HG03095 (cell line): ENCODE results near the gene ADAM17.

ENCODE experiments used
- ATAC-seq: cut with Tn5 transposase; IDR thresholded peaks from one replicate; pipeline ENCODE4 v1.9.1; 2021; ENCODE audit warnings: moderate library complexity; ENCODE audit not compliant: unreplicated experiment

Gene ADAM17

GRCh38 chr2:9473308-9473984 is 82.2 kb downstream of the ADAM17 start:
- ATAC-seq = no peak

- no peak for ATAC-seq
Measured at GRCh38 chr2:9472511-9472910, 83.1 kb downstream of the ADAM17 start.

- no peak for ATAC-seq
Measured at GRCh38 chr2:9471206-9471605, 84.4 kb downstream of the ADAM17 start.

DNA sequence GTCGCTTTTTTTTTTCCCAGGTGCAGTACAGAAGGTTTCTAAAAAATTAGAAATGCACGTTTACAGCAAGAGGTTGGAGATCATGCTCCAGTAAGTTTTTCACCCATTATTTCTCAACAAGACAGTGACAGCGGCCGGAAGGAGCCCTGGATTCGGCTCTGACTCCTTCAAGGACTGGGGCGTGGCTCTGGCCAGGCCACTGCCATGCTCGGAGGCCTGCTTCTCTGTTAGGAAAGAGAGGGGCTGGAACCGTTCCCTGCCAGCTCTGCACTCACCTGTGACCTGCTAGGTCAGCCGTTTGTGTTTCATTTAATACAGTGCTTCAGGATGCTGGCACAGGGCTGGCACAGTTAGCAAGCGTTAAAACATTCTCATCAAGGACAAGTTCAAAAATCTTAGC is 87.9 kb downstream of the ADAM17 start:
- no peak for ATAC-seq

DNA sequence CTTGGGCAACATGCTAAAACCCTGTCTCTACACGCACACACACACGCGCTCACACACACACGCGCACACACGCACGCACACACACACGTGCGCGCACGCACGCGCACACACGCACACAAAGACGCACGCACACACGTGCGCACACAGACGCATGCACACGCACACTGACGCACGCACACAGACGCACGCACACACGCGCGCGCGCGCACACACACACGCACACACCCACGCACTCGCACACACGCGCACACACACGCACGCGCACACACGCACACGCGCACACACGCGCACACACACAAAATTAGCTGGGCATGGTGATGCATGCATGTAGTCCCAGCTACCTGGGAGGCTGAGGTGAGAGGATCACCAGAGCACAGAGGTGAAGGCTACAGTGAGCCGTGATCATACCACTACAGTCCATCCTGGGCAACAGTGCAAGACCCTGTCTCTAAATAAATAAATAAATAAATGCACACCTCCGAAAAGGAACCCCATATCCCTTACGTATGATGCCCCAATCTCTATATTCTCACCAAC is 89.4 kb downstream of the ADAM17 start:
- no peak for ATAC-seq

DNA sequence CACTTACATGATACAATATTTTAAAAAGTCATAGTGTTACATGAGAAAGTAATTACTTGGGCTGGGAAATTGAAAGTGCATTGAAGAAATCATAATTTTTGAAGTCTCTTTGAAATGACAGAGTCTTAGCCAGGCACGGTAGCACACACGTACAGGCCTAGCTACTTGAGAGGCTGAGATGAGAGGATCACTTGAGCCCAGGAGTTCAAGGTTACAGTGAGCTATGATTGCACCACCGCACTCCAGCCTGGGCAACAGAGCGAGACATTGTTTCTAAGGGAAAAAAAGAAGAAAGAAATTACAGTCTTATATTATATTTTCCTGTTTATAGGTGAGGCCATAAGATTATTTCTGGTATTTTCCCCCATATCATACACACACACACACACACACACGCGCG is 90.5 kb downstream of the ADAM17 start:
- no peak for ATAC-seq

DNA sequence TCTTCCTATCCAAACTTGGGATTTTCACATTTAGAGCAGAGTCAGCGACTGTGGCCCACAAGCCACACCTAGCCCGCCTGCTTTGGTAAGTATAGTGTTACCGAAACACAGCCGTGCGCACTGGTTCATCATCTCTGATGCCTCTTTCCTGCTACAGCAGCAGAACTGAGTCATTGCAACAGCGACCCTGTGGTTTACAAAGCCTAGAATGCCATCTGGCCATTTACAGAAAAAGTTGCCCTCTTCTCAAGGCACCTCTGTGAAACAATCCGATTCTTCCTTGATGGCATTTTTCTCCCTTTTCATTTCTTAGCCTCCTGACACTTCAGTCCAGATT is 92.0 kb downstream of the ADAM17 start:
- no peak for ATAC-seq

GRCh38 chr2:9462886-9463697 is 92.5 kb downstream of the ADAM17 start:
- no peak for ATAC-seq

DNA sequence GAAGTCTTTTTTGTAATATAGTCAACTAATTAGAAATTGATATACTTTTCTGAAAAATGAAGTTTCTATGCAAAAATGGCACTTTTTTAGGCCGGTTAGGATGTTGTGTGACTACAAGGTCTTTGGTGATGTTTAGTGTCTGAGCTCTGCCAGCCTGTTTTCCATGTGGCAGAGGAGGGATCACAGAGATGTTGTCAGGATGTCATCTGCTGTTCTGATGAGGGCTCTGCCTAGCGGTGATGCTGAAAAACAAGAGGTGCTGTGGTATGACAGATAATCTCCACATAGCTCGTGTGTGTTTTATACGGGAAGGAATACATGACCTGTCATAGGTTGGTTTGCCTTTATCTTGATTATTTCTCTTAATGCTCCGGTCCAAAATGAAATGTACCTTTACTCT is 93.3 kb downstream of the ADAM17 start:
- no peak for ATAC-seq

GRCh38 chr2:9461079-9461478 is 94.6 kb downstream of the ADAM17 start:
- ATAC-seq = no peak

DNA sequence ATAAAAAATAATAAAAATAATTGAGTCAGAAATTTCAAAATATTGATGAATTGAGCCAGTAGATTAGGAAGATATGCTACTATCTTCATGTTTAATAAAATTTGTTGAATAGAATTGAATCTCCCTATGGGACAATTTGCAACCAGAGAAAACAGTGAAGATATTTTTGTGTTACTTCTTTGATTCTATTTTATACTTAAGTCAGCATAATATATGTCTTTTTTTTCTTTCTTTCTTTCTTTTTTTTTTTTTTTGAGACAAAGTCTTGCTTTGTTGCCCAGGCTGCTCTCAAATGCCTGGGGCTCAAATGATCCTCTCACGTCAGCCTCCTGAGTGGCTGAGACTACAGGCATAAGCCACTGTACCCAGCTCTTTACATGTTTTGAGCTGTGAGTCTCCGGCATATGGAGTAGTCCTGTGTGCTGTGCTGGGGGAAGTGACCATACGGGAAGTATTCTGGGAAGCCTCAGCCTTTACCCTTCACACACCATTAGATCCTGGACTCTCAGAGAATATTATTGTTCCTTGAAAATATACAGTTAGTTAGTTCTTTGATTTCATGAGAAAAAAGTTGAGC is 95.1 kb downstream of the ADAM17 start:
- ATAC-seq = no peak

- no peak for ATAC-seq
Measured at GRCh38 chr2:9451231-9451630, 104.4 kb downstream of the ADAM17 start.

DNA sequence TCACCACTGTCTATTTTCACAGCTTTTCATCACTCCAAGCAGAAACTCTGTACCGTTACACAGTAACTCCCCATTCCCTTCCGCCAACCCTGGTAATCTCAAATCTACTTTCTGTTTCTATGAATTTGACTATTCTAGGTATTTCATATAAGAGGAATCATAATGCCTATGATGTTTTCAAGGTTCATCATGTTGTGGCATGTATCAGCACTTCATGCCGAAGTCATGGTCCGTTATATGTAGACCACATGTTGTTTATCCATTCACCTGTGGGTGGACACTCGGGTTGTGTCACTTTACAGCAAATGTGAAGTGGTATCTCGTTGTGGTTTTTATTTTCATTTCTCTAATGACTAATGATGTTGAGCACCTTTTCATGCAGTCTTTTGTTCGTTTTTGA is 110.5 kb downstream of the ADAM17 start:
- ATAC-seq = no peak

DNA sequence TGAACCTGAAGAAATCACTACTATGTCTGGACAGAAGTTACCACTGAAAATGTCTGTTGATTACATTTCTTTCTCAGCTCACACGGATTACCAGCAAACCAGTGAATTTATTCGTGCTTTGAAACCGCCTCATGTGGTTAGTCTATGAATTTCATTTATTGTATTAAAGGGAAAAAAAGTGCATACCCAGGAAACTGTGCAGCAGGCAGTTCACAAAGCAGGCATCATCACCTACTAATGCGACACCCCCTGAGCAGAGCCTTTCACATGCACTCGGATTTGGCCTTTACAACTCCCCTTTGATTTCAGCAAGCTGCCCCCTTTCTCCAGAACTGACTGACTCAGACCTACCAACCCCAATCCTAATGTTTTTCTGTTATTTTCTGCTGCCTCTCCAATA is 112.1 kb downstream of the ADAM17 start:
- ATAC-seq = no peak

DNA sequence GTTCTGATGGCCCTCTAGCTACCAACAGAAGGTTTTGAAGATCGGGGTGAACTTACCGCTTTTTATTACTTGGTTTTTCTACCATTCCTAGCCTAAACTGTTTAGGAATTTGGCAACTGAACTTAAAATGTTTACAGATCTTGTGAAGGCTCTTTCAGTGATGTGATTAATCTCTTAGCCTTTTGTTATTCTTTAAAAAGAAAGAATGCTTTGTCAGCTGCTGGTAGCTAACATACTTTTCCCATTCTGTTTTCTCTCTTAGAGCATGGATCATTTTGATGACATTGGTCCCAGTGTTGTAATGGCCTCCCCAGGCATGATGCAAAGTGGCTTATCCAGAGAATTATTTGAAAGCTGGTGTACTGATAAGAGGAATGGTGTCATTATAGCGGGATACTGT is 114.1 kb downstream of the ADAM17 start:
- ATAC-seq = no peak

DNA sequence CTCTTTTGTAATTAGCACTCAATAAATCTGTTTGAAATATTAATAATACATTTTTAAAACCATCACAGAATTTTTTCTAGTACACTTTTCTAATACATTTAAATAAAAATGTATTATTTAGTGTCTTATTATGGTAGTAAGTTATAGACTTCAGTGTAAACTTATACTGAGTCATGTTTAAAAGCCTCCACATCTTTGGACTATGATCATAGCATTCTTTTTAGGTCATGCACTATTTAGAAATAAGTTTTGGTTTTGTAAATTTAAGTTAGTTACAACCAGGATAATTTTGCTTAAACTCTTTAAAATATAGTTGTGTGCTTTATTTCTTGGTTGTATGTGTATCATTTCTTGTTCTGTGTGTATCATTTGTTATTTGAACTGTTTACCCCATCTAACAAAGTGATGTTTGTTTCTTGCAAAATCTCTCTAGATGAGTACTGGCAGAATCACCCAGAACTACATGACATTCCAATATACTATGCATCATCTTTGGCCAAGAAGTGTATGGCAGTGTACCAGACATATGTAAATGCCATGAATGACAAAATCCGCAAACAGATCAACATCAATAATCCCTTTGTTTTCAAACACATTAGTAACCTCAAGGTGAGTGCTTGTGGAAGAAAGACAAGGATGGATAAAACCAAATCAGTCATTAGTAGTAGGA is 115.4 kb downstream of the ADAM17 start:
- ATAC-seq = no peak

GRCh38 chr2:9439536-9439935 is 116.1 kb downstream of the ADAM17 start:
- no peak for ATAC-seq
